GM13976 (cell line): ENCODE measurements around the gene IER5.

ENCODE experiments used
- DNase-seq: peaks from one replicate; pipeline ENCODE4 v3.0.0; 2012; ENCODE audit warnings: low spot score
- in situ Hi-C: fragments of 300-500 bp; cut with MboI; formaldehyde crosslinking; loops from one replicate; pipeline ENCODE4 v1.12.0; 2022; ENCODE audit warnings: low sequenced_read_pairs, mixed read lengths, inconsistent platforms; ENCODE audit not compliant: unreplicated experiment
- TF ChIP-seq, protein P1 (sequence below): IDR thresholded peaks from 2 replicates; pipeline ENCODE4 v1.5.1; 2012; ENCODE audit warnings: borderline replicate concordance, mild to moderate bottlenecking; ENCODE audit not compliant: insufficient read depth; ENCODE audit errors: extremely low read depth, missing control alignments, control extremely low read depth

IER5 gene

DNA sequence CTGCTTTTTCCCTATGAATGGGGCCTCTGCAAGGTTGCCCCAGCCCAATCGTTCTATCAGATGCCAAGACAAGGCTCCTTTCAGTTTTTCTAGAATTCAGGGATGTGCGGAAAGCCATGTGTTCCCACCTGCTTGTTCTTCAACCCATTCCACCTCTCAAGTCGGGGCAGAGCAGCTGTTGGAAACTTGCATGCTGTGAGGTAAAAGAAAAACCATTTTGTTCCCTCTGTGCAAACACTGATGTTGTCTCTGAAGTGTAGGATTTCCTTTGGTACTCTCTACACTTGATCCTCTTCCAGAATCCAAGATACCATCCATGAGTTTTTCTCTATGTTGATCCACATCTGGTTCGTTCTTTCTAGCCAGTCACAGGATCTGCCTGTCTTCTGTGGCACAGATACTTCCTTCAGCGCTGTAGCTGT lies 7.3 kb downstream of the IER5 start:
- TF ChIP-seq, protein P1, sequence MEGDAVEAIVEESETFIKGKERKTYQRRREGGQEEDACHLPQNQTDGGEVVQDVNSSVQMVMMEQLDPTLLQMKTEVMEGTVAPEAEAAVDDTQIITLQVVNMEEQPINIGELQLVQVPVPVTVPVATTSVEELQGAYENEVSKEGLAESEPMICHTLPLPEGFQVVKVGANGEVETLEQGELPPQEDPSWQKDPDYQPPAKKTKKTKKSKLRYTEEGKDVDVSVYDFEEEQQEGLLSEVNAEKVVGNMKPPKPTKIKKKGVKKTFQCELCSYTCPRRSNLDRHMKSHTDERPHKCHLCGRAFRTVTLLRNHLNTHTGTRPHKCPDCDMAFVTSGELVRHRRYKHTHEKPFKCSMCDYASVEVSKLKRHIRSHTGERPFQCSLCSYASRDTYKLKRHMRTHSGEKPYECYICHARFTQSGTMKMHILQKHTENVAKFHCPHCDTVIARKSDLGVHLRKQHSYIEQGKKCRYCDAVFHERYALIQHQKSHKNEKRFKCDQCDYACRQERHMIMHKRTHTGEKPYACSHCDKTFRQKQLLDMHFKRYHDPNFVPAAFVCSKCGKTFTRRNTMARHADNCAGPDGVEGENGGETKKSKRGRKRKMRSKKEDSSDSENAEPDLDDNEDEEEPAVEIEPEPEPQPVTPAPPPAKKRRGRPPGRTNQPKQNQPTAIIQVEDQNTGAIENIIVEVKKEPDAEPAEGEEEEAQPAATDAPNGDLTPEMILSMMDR, result no peak

DNA sequence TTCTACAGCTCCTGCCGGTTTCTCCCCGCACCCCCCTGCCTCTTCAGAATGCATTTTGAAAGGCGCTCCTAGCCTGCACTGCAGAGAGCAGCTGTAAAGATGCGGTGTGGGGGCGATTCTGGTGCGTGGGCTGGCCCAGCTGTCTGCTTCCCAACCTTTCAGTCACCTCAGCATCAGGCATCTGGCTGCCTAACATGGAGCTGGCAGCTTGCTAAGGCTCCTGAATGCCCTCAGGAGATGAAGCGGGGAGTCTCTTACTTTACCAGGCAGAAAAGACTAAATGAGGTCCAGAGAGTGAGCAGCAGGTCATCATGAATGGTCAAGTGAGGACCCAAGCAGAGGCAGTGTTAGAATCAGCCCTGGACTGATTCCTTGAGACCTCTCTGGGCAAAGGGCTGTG lies 8.7 kb downstream of the IER5 start:
- in situ Hi-C loops, result no loop called here
- no peak for DNase-seq
- TF ChIP-seq, protein P1, result no peak

More for the DNA sequence above, 7.3 kb downstream of the IER5 start:
- no peak for DNase-seq
- in situ Hi-C loops, result no loop called here

DNA sequence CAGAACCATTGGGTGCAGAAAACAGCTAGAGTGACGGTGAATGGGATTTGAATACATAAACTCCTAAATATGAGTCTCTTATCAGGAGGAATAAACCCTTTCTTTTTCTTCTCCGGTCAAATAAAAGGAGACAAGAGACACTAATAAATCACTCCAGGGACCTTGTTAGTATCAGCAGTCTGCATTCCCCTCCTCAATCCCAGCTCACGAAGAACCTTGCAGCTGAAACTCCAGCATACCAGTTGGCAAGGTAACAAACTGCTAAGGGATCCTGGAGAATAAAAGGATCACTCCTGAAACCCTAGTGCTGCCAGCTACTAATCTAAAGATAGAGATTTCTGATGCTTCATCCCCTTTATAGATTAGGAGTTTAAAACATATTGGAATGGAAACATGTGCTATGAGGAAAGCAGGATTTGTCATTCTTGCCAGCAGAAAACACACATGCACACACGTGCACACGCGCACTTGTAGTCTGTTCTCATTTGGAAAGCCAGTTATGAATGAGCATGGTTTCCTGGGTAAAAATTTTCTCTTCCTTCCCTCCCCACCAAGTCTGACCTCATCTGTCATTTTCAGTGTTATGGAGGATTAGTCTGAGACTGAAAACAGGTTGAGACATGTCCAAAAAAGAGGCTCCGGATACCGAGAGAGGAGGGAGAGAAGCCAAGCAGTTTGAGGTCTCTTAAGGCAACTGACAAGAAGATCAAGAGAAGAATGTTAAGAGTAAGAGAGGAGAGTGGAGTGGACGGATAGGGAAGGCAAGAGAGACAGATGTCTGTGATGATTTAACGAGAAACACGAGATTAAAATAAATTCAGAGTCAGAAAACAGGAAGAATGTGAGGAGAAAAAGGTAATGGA lies 10.9 kb downstream of the IER5 start:
- in situ Hi-C loops, result no loop called here
- TF ChIP-seq, protein P1, result no peak
- peak; percentile 61 for DNase-seq

DNA sequence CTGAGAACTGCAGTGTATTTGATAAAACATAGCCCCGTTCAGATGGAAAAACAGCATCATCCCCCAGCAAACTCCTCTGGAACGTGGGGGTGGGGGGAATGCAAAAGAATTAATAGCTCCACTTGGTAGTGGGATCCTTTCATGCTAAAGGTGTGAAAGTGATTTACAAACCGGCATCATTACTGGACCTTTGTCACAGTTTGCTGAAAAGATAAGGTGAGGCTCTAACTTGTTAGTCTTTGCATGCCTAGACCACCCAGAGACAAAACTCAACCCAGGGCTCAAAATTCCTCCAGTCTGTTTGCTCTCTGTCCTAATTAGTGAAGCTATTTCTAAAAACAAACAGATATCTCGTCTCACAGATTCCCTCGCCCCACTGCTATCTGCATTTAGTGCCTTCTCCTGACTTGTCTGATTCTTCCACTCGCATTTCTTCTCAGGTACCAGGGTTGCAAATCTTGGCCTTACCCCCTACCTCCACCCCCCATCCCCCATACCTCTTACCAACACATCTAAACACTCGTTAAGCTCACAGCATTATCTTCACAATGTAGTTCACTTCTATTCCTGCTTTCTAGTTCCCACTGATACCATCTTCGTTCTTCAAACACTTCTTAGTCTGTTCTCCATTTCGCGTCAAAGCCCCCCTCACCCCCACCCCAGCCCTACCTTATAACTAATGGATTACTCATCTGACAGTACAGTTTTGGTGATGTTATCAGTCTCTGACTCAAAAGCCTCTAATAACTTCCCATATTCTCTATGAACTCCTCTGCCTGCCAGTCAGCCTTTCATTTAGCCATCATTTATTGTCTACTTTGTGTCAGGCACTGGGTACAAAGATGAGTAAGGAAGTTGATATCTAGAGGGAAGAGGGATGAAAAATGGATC lies 11.8 kb downstream of the IER5 start:
- in situ Hi-C loops, result no loop called here
- TF ChIP-seq, protein P1, result no peak
- DNase-seq, result no peak

DNA sequence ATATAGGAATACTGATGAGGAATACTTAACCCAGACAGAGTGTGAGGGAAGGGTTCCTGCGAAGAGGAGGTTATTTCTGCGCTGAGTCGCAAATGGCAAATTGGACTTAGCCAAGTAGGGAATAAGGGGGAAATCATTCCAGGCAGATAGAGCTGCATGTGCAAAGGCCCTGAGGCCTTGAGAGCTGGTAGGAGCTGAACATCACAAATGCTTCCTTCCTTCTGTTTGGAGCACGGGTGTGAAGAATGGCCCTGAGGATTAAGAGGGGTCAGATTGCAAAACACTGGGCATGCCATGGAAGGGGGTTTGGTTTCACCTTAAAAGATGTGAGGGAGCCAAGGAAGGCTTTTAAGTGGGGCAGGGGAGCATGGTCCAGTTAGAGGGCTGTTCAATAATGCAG lies 12.4 kb downstream of the IER5 start:
- in situ Hi-C loops, result no loop called here
- TF ChIP-seq, protein P1, result no peak
- no peak for DNase-seq

DNA sequence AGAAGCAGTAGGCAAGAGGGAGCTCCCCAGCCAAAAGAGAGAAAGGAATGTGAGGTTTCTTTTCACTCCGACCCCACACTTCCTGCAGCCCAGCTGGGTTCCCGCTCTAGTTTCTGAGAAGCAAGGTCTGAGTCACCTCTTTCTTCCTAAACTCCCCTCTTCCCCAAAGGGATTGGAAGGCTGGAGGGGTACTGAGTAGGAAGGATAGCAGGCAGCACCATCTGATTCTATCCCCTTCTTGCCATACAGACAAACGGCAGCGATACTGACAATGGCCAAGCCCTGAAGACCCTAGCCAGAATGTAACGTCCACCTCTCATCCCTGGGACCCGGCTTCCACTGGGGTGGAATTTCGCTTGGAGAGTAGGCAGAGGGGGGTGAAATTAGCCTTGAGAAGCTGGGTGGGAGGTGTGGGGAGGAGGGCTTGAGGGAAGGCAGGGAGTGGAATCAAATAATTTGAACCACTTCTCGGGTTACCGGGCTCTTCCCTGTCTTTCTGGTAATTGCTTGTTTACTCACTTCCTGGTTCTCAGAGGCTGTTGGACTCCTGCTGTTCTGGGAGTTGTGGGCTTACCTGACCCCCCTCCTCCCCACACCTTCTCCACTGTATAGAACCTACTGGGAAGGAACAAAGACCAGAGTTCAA lies 13.2 kb downstream of the IER5 start:
- TF ChIP-seq, protein P1, result no peak
- in situ Hi-C loops, result no loop called here
- DNase-seq, result no peak
